ENCODE results near the gene TEPSIN.

TEPSIN gene

DNA sequence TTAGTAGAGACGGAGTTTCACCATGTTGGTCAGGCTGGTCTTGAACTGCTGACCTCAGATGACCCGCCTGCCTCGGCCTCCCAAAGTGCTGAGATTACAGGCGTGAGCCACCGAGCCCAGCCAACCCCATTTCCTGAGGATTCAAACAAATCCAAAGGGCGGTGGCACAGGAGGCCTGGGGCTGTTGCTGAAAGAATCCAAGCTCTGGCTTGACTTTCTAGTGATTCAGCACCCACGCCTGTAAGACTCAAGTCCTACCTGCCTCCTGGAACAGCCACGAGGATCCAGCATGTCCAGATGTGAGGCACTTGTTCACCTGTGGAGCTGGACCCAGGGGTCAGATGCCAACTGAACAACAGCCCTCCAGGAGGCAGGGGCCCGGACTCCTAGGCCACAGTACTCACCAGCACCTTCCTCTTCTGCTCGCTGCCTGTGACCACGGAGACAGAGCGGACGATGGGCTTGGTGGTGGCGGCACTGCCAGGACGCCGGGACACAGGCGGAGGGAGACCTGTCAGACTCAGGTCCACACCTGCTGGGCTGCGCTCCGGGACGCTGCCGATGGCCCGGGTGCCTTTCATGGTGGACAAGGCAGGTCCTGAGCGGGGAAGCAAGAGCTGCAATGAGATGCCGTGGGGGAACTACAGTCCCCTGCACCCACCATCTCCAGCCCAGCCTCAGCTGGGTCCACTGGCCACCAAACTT lies 19.2 kb downstream of the TEPSIN start:
- no peak for DNase-seq (ENCODE audit: low read depth)
- TF ChIP-seq CTCF (IDR thresholded peaks at IDR 0.05; ENCODE audit: low read depth, low read length, missing control alignments) = no peak
- H3K4me3 ChIP-seq (ENCODE audit: low read depth, low read length) = no peak overlapping the region

GRCh38 chr17:81218991-81219390 lies 19.9 kb downstream of the TEPSIN start:
- DNase-seq (ENCODE audit: low read depth) = no peak
- no peak overlapping the region for H3K4me3 ChIP-seq (ENCODE audit: low read depth, low read length)
- no peak for TF ChIP-seq CTCF (IDR thresholded peaks at IDR 0.05; ENCODE audit: low read depth, low read length, missing control alignments)

- H3K4me3 ChIP-seq (ENCODE audit: low read depth, low read length) = no peak overlapping the region
- DNase-seq (ENCODE audit: low read depth) = no peak
- TF ChIP-seq CTCF (IDR thresholded peaks at IDR 0.05; ENCODE audit: low read depth, low read length, missing control alignments) = no peak
Measured at GRCh38 chr17:81218459-81218858, 20.4 kb downstream of the TEPSIN start.

DNA sequence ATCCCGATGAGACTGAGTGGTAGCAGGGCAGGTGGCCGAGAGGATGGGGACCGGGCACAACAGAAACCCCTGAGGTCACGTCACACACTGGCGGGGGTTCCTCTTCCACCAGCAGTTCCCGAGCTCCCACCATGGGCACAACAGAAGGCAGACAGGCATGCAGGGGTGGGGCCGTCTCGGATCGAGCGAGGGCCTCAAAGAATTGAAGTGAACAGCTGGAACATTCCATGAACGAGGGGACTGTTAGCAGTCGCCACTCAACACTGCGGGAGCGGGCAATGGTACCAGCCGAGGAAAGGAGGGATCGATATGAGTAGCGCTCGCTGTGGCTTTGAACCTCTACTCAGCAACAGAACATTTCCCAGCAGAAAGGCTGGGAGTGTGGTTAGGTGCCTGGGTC lies 21.4 kb downstream of the TEPSIN start:
- no peak overlapping the region for H3K4me3 ChIP-seq (ENCODE audit: low read depth, low read length)
- no peak for TF ChIP-seq CTCF (IDR thresholded peaks at IDR 0.05; ENCODE audit: low read depth, low read length, missing control alignments)
- DNase-seq (ENCODE audit: low read depth) = no peak

DNA sequence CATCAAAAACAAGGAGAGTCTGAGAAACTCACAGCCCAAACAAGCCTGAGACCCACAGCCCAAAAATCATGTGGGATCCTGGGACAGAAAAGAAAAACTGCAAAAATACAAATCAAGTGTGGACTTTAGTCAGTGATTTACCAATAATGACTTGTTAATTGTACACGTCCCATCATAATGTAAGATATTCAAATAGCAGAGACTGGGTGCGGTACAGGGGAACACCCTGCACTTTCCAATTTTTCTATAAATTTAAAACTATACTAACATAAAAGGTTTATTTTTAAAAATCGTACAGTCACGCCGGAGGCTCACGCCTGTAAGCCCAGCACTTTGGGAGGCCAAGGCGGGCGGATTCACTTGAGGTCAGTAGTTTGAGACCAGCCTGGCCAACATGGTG lies 24.9 kb downstream of the TEPSIN start:
- no peak for TF ChIP-seq CTCF (IDR thresholded peaks at IDR 0.05; ENCODE audit: low read depth, low read length, missing control alignments)
- no peak for DNase-seq (ENCODE audit: low read depth)
- no peak overlapping the region for H3K4me3 ChIP-seq (ENCODE audit: low read depth, low read length)

GRCh38 chr17:81212365-81212764 lies 26.5 kb downstream of the TEPSIN start:
- TF ChIP-seq CTCF (IDR thresholded peaks at IDR 0.05; ENCODE audit: low read depth, low read length, missing control alignments) = no peak
- H3K4me3 ChIP-seq (ENCODE audit: low read depth, low read length) = no peak overlapping the region
- no peak for DNase-seq (ENCODE audit: low read depth)

DNA sequence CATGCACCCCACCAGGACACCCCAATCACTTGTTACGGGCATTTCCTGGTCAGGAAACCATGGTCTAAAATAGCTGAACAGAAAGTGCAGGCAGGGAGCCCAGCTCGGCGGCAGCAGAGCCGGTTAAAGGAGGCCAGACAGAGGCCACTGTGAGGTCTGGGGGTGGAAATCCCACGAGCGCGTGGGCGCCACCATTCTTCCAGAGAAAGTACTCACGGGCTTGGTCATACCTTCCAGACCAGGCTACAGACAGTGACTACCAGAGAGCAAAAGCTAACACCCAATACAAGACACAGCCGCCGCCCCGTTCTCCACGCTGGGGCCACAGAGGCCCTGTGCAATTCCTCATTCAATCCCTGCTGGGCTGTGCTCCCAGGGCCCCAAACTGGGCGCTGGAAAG lies 28.0 kb downstream of the TEPSIN start:
- no peak for DNase-seq (ENCODE audit: low read depth)
- no peak overlapping the region for H3K4me3 ChIP-seq (ENCODE audit: low read depth, low read length)
- no peak for TF ChIP-seq CTCF (IDR thresholded peaks at IDR 0.05; ENCODE audit: low read depth, low read length, missing control alignments)

All from GM12864 (cell line).